GM12875 (cell line): Measurements from ENCODE around the gene PBRM1.

Source experiments
- H3K4me3 ChIP-seq: one replicate; pipeline ENCODE4 v1.5.1; 2011; ENCODE audit warnings: low read depth, low read length, control low read depth
- TF ChIP-seq, protein P1 (sequence below): IDR thresholded peaks from 2 replicates; pipeline ENCODE4 v1.5.1; 2011; ENCODE audit warnings: low read depth, mild to moderate bottlenecking, control low read depth, inconsistent platforms, low read length, moderate library complexity, borderline replicate concordance; ENCODE audit not compliant: insufficient read depth

Gene PBRM1

DNA sequence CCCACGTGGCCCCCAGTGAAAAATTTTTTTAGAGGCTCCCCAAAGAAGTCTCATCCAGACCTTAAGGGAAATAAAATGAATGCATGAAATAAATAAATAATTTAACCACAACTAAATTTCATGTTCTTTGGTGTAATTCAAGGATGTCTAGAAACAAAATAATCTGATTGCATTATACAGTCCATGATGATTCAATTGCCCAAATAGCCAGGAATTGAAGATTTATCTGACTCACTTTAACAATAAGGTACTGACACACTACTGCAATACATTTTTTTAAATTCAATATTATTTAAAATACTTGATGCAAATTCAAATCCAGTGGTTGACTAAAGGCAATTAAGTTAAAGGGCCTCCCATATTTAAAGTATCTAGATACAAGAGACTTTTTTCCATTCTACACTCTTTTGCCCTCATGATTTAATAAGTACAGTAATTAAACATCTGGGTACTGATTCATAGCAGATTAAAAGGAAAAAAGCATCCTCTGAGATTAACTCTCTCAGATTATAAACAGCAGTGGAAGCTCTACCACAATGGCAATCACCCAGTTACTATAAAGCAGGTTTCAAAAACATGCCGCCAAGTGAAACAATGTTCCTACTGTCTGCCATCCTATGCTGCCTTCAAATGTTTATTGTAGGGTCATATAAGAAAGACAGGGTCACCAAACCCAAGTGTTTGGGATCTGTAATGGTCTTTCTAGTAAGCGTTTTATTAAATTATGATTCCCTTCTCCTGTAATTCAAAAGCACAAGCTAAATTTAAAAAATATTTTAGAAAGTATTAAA lies 139.4 kb downstream of the PBRM1 start:
- TF ChIP-seq, protein P1, sequence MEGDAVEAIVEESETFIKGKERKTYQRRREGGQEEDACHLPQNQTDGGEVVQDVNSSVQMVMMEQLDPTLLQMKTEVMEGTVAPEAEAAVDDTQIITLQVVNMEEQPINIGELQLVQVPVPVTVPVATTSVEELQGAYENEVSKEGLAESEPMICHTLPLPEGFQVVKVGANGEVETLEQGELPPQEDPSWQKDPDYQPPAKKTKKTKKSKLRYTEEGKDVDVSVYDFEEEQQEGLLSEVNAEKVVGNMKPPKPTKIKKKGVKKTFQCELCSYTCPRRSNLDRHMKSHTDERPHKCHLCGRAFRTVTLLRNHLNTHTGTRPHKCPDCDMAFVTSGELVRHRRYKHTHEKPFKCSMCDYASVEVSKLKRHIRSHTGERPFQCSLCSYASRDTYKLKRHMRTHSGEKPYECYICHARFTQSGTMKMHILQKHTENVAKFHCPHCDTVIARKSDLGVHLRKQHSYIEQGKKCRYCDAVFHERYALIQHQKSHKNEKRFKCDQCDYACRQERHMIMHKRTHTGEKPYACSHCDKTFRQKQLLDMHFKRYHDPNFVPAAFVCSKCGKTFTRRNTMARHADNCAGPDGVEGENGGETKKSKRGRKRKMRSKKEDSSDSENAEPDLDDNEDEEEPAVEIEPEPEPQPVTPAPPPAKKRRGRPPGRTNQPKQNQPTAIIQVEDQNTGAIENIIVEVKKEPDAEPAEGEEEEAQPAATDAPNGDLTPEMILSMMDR, result no peak
- H3K4me3 ChIP-seq, result no peak overlapping the region

DNA sequence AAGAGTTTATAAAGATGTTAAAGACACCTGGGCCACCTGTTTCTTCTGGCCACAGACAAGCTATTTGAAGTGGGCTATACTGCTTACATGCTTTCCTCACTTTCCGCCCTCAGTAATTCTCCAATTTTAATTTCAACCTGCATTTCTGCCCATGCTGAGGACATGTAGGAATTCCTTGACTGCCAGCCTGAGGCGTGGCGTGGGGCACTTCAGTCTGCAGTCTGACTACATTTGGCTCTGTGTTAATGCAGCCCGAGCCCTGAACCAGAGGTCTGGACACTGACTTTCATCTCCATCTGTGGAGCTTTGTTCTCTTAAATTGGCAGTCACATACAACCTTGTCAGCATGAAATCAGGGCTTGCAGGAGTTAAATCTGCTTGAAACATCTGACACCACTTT lies 140.8 kb downstream of the PBRM1 start:
- TF ChIP-seq, protein P1, result no peak
- no peak overlapping the region for H3K4me3 ChIP-seq

GRCh38 chr3:52541050-52541449 lies 144.7 kb downstream of the PBRM1 start:
- TF ChIP-seq, protein P1, result no peak
- no peak overlapping the region for H3K4me3 ChIP-seq

DNA sequence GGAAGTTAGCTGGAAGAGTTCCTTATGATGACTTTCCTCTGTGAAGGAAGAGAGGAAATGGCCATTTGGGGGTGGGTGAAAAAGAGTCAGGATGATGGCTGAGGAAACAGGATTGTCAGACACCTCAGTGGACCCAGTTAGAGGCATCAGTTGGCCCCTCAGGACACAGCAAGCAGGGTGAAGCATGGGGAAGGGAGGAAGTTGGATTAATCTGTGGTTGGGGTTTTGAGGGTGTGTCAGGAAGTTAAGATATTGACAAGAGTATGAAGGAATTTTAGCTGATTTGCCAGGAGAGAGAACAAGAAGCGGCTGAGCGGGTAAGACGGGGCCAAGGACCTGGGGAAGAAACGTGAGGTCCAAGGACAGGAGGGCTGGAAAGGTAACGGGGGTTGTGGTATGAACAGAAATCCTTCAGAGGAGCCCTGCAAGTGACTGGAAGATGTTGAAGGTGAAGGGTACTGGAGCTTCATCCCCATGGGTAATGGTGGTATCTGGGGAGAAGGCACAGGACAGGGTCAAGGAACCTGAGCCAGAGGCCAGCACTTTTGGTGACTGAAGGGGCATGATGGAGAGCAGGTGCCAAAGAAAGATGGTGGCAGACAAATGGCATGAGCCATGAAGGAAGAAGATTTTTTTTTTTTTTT lies 146.6 kb downstream of the PBRM1 start:
- TF ChIP-seq, protein P1, result no peak
- H3K4me3 ChIP-seq, result no peak overlapping the region

- TF ChIP-seq, protein P1, result no peak
- peak overlapping the region; percentile 72 for H3K4me3 ChIP-seq
These were observed 147.8 kb downstream of the PBRM1 start for GRCh38 chr3:52537726-52538421.

DNA sequence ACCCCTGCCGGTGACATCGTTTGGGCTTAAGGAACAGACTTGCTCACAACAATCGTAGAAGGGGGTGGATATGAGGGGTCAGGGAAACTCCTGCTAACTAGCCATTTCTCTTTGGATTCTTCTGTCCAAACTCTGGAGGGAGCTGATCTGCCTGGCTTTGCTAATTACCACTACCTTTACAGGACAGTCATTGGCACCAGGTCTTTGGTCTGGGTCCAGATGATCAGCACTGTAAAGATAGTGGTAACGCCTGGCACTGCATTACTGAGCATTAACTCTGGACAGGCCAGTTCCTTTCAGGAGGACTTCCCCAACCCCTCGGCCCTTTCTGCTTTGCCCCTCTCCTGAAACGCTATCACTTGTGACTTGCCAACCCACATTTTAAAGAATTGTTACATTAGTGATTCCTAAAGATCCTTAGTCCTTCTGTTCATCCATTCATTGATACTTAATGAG lies 148.5 kb downstream of the PBRM1 start:
- TF ChIP-seq, protein P1, result no peak

More for the DNA sequence above, 148.5 kb downstream of the PBRM1 start:
- peak overlapping the region; percentile 72 for H3K4me3 ChIP-seq
